Keratinocyte (primary cell): Measurements from ENCODE around the gene CDON. TPM values are rescaled to one million over a fixed set of nuclear protein-coding genes. Genes with fewer than 3 reads are reported as not detected.

ENCODE experiments used
- DNase-seq: peaks from one replicate; pipeline ENCODE4 v3.0.0-alpha.2; 2011; ENCODE audit warnings: low read depth, missing footprints, low spot score
- FAIRE-seq: peaks from 2 replicates; lab custom pipeline; 2011; peaks lifted over from hg19 to GRCh38; lab: Jason Lieb, UNC
- H2AFZ ChIP-seq: 2 replicates; pipeline ENCODE4 v1.6.0; 2012; ENCODE audit warnings: low read length, control low read depth, inconsistent platforms; ENCODE audit not compliant: control insufficient read depth
- H3K27ac ChIP-seq: 2 replicates; pipeline ENCODE4 v1.5.1; 2011; ENCODE audit warnings: low read length; ENCODE audit not compliant: control insufficient read depth, insufficient read depth
- H3K27me3 ChIP-seq: 3 replicates; pipeline ENCODE4 v1.6.0; 2011; ENCODE audit warnings: low read length; ENCODE audit not compliant: control insufficient read depth, insufficient read depth; ENCODE audit errors: extremely low read depth
- H3K36me3 ChIP-seq, 2 experiments: 2 replicates in 1 of 2; 3 replicates in 1 of 2; pipeline ENCODE4 v1.5.1; 2011; ENCODE audit warnings: low read length in 2 of 2, mild to moderate bottlenecking in 1 of 2; ENCODE audit not compliant: control insufficient read depth in 2 of 2, insufficient read depth in 2 of 2; ENCODE audit errors: extremely low read depth in 1 of 2
- H3K4me1 ChIP-seq: 3 replicates; pipeline ENCODE4 v1.5.1; 2011; ENCODE audit warnings: low read length; ENCODE audit not compliant: control insufficient read depth, insufficient read depth; ENCODE audit errors: extremely low read depth
- H3K4me2 ChIP-seq: 3 replicates; pipeline ENCODE4 v1.6.0; 2011; ENCODE audit warnings: low read depth, low read length; ENCODE audit not compliant: control insufficient read depth, insufficient read depth; ENCODE audit errors: extremely low read depth
- H3K4me3 ChIP-seq, 3 experiments: fragments of 200-600 bp in 1 of 3; sonication (generic) in 1 of 3; 2 replicates in 2 of 3; 3 replicates in 1 of 3; pipeline ENCODE4 v1.5.1; 2011 to 2016; ENCODE audit warnings: low read length in 3 of 3, mild to moderate bottlenecking in 3 of 3, control low read depth in 2 of 3, inconsistent platforms in 1 of 3, low read depth in 1 of 3, mixed read lengths in 1 of 3, mixed run types in 1 of 3, moderate library complexity in 1 of 3; ENCODE audit not compliant: control insufficient read depth in 2 of 3, insufficient read depth in 2 of 3; ENCODE audit errors: extremely low read depth in 1 of 3
- H3K79me2 ChIP-seq: 2 replicates; pipeline ENCODE4 v1.6.0; 2012; ENCODE audit warnings: low read length; ENCODE audit not compliant: control insufficient read depth, insufficient read depth
- H3K9ac ChIP-seq: 3 replicates; pipeline ENCODE4 v1.6.0; 2011; ENCODE audit warnings: low read length; ENCODE audit not compliant: control insufficient read depth, insufficient read depth; ENCODE audit errors: extremely low read depth
- H3K9me1 ChIP-seq: 3 replicates; pipeline ENCODE4 v1.6.0; 2011; ENCODE audit warnings: low read length; ENCODE audit not compliant: control insufficient read depth, insufficient read depth; ENCODE audit errors: extremely low read depth
- H3K9me3 ChIP-seq: 2 replicates; pipeline ENCODE4 v1.5.1; 2012; ENCODE audit warnings: low read depth, low read length; ENCODE audit not compliant: control insufficient read depth
- H4K20me1 ChIP-seq: 3 replicates; pipeline ENCODE4 v1.6.0; 2011; ENCODE audit warnings: low read length; ENCODE audit not compliant: control insufficient read depth, insufficient read depth; ENCODE audit errors: extremely low read depth
- CTCF ChIP-seq, 3 experiments: IDR thresholded peaks in 1 of 3; conservative IDR thresholded peaks in 1 of 3; optimal IDR thresholded peaks in 1 of 3; 2 replicates in 2 of 3; 3 replicates in 1 of 3; pipeline versions ENCODE3 to v1.5.1; 2011; ENCODE audit warnings: low read length in 3 of 3, mild to moderate bottlenecking in 3 of 3, moderate library complexity in 2 of 3, control low read depth in 1 of 3, inconsistent platforms in 1 of 3; ENCODE audit not compliant: insufficient read depth in 2 of 3; ENCODE audit errors: extremely low read depth in 1 of 3
- EZH2 ChIP-seq: IDR thresholded peaks from one replicate; pipeline ENCODE4 v1.6.1; 2012; ENCODE audit warnings: inconsistent platforms, mild to moderate bottlenecking, low read length, moderate library complexity
- dilution Hi-C: fragments of 300-500 bp; cut with MboI; formaldehyde crosslinking; loops from one replicate; pipeline ENCODE4 v1.7.0; 2020; ENCODE audit warnings: low sequenced_read_pairs; ENCODE audit not compliant: extremely low pct_ligation_motif_present
- polyA plus RNA-seq, 5 experiments: library from polyadenylated mRNA; depleted of rRNA in 3 of 5; stranded (reverse) in 3 of 5; stranded (forward) in 1 of 5; unstranded in 1 of 5; fragments of >200 nt; gene quantifications; 1 replicate in 1 of 5; 2 replicates in 3 of 5; 3 replicates in 1 of 5; pipeline versions ENCODE4 v1.2.1 to v1.2.3, GENCODE V29; 2011 to 2012; ENCODE audit warnings: missing spikeins in 2 of 5, low read depth in 1 of 5, low replicate concordance in 1 of 5

The CDON gene
- polyA plus RNA-seq, 1 donor (not counting 4 experiments of a cell fraction or from before 2014, with no cell fraction given), result 1.0 TPM

GRCh38 chr11:126104420-126104819, 41.8 kb upstream of the CDON start:
- Histone ChIP-seq H3K27me3 (no peaks in the 10 kb centered on the region), H3K4me1 (no peaks in the 10 kb centered on the region), H4K20me1 (no peaks in the 10 kb centered on the region), H3K4me2 (no peak overlapping the region), H2AFZ (no peak overlapping the region), H3K36me3 (no peaks in the 10 kb centered on the region), H3K9me1 (no peaks in the 10 kb centered on the region), H3K27ac (no peak overlapping the region), H3K4me3 (no peak overlapping the region), H3K9me3 (no peaks in the 10 kb centered on the region), H3K9ac (no peak overlapping the region), H3K79me2 (no peaks in the 10 kb centered on the region)
- TF ChIP-seq EZH2, result no peak
- TF ChIP-seq CTCF (optimal IDR thresholded peaks at IDR 0.05 in 1 of 3, IDR thresholded peaks at IDR 0.05 in 1 of 3, conservative IDR thresholded peaks at IDR 0.05 in 1 of 3; ENCODE audit: extremely low read depth in 1 of 3, insufficient read depth in 2 of 3, low read length in 3 of 3), result no peak
- DNase-seq, result no peak
- FAIRE-seq, result no peak
- dilution Hi-C loops, result no loop called here

- TF ChIP-seq CTCF (optimal IDR thresholded peaks at IDR 0.05 in 1 of 3, IDR thresholded peaks at IDR 0.05 in 1 of 3, conservative IDR thresholded peaks at IDR 0.05 in 1 of 3; ENCODE audit: extremely low read depth in 1 of 3, insufficient read depth in 2 of 3, low read length in 3 of 3) (no peak), EZH2 (no peak)
- Histone ChIP-seq H3K4me2 (no peak overlapping the region), H3K9me1 (no peaks in the 10 kb centered on the region), H3K9ac (no peak overlapping the region), H4K20me1 (no peaks in the 10 kb centered on the region), H3K4me3 (no peak overlapping the region), H3K4me1 (no peaks in the 10 kb centered on the region), H3K36me3 (no peaks in the 10 kb centered on the region), H3K27ac (no peak overlapping the region), H2AFZ (no peak overlapping the region), H3K27me3 (no peaks in the 10 kb centered on the region), H3K9me3 (no peaks in the 10 kb centered on the region), H3K79me2 (no peaks in the 10 kb centered on the region)
- dilution Hi-C loops, result no loop called here
- FAIRE-seq, result no peak
- DNase-seq, result no peak
These were observed 40.5 kb upstream of the CDON start for GRCh38 chr11:126103150-126103549.
